Smooth muscle cell (in vitro differentiated cells): Measurements from ENCODE around the gene DISC1. TPM values are rescaled to one million over a fixed set of nuclear protein-coding genes. Genes with fewer than 3 reads are reported as not detected.
"Not testable (repeated sequence)": the region's sequence is repeated elsewhere in the genome, so short reads cannot be mapped to it uniquely, and the experiment has no call there.

Source experiments
- DNase-seq: peaks from one replicate; lab custom pipeline; 2025; ENCODE audit not compliant: unreplicated experiment; lab: John Stamatoyannopoulos, UW
- H2AFZ ChIP-seq: fragments of 200-600 bp; sonication (generic); 2 replicates; pipeline ENCODE4 v1.6.0; 2016; ENCODE audit warnings: antibody characterized with exemption, low read depth, mild to moderate bottlenecking
- H3F3A ChIP-seq: fragments of 200-600 bp; sonication (generic); 2 replicates; pipeline ENCODE4 v1.6.0; 2017; ENCODE audit warnings: antibody characterized with exemption, low read depth
- H3K27ac ChIP-seq: fragments of 200-600 bp; sonication (generic); 2 replicates; pipeline ENCODE4 v1.5.1; 2016; ENCODE audit warnings: low read depth, mild to moderate bottlenecking
- H3K27me3 ChIP-seq: fragments of 200-600 bp; sonication (generic); 2 replicates; pipeline ENCODE4 v1.6.1; 2016; ENCODE audit warnings: low read depth, mild to moderate bottlenecking
- H3K36me3 ChIP-seq: fragments of 200-600 bp; sonication (generic); 2 replicates; pipeline ENCODE4 v1.5.1; 2016; ENCODE audit warnings: low read depth
- H3K4me1 ChIP-seq: fragments of 200-600 bp; sonication (generic); 2 replicates; pipeline ENCODE4 v1.5.1; 2016; ENCODE audit warnings: low read depth
- H3K4me2 ChIP-seq: fragments of 200-600 bp; sonication (generic); 2 replicates; pipeline ENCODE4 v1.6.0; 2016; ENCODE audit warnings: mild to moderate bottlenecking
- H3K4me3 ChIP-seq: fragments of 200-600 bp; sonication (generic); 2 replicates; pipeline ENCODE4 v1.5.1; 2016; ENCODE audit warnings: mild to moderate bottlenecking
- H3K79me2 ChIP-seq: fragments of 200-600 bp; sonication (generic); 2 replicates; pipeline ENCODE4 v1.6.0; 2016; ENCODE audit warnings: low read depth, mild to moderate bottlenecking
- H3K9ac ChIP-seq: fragments of 200-600 bp; sonication (generic); 2 replicates; pipeline ENCODE4 v1.6.0; 2016; ENCODE audit warnings: low read depth
- H3K9me3 ChIP-seq: fragments of 200-600 bp; sonication (generic); replicated peaks from 2 replicates; pipeline ENCODE4 v1.5.1; 2016; ENCODE audit warnings: low read depth
- H4K20me1 ChIP-seq: fragments of 200-600 bp; sonication (generic); 2 replicates; pipeline ENCODE4 v1.6.0; 2016; ENCODE audit warnings: low read depth
- CTCF ChIP-seq: fragments of 200-600 bp; sonication (generic); IDR thresholded peaks from 2 replicates; pipeline ENCODE4 v1.5.1; 2017; ENCODE audit warnings: borderline replicate concordance, mild to moderate bottlenecking, antibody characterized with exemption; ENCODE audit not compliant: insufficient read depth, poor library complexity, severe bottlenecking
- WGBS: methylation state at CpG from one replicate; pipeline ENCODE4 v1.1.7; 2016; ENCODE audit warnings: low lambda C conversion rate; 5-methylcytosine and 5-hydroxymethylcytosine counted together
- polyA plus RNA-seq: library from polyadenylated mRNA; unstranded; fragments of >200 nt; fragmentation: Nextera tagmentation; extraction: Ambion mirVana; gene quantifications from 2 replicates; pipeline ENCODE4 v1.2.1, GENCODE V29; 2016
- total RNA-seq: library from RNA; depleted of rRNA; stranded (reverse); fragments of >200 nt; gene quantifications from 2 replicates; pipeline ENCODE4 v1.2.3, GENCODE V29; 2014

DISC1 gene
- total and polyA plus RNA-seq, 2 experiments from 2014 or later: 0.89 to 4.3 TPM

- H3F3A ChIP-seq: no peaks in the 10 kb centered on the region
- H3K27ac ChIP-seq: no peak overlapping the region
- DNase-seq: no peak
- H2AFZ ChIP-seq: no peak overlapping the region
- no peak overlapping the region for H3K4me2 ChIP-seq
- no peak for TF ChIP-seq CTCF
- peaks cover 7% of the 10 kb centered on the region for H3K79me2 ChIP-seq
- H3K9me3 ChIP-seq: no peaks in the 10 kb centered on the region
- H3K27me3 ChIP-seq: no peaks in the 10 kb centered on the region
- H3K9ac ChIP-seq: no peak overlapping the region
- peaks cover 3% of the 10 kb centered on the region for H3K4me1 ChIP-seq
- WGBS: 90% methylated on average over 6 of the region's 6 CpGs
- H3K36me3 ChIP-seq: no peaks in the 10 kb centered on the region
- H3K4me3 ChIP-seq: no peak overlapping the region
- no peaks in the 10 kb centered on the region for H4K20me1 ChIP-seq
Observed at GRCh38 chr1:231634323-231635013, 7.9 kb downstream of the DISC1 start.

- 1% methylated on average over 4 of the region's 4 CpGs for WGBS
- H3K4me2 ChIP-seq: peak overlapping the region; percentile 32
Observed at GRCh38 chr1:231636157-231636556, 9.6 kb downstream of the DISC1 start.

GRCh38 chr1:231636922-231637321, 10.3 kb downstream of the DISC1 start:
- not testable (repeated sequence) for H3K27ac ChIP-seq, H3K4me2 ChIP-seq, H3F3A ChIP-seq, H3K9ac ChIP-seq, H3K27me3 ChIP-seq, H3K4me3 ChIP-seq, H4K20me1 ChIP-seq, H3K36me3 ChIP-seq, H3K79me2 ChIP-seq, H3K4me1 ChIP-seq, H3K9me3 ChIP-seq, DNase-seq, H2AFZ ChIP-seq
- 98% methylated on average over 2 of the region's 2 CpGs for WGBS

More at GRCh38 chr1:231636157-231636556, 9.6 kb downstream of the DISC1 start:
- H3K79me2 ChIP-seq: peaks cover 7% of the 10 kb centered on the region
- H2AFZ ChIP-seq: no peak overlapping the region
- H3K9me3 ChIP-seq: no peaks in the 10 kb centered on the region
- H4K20me1 ChIP-seq: no peaks in the 10 kb centered on the region
- H3K4me1 ChIP-seq: peaks cover 3% of the 10 kb centered on the region
- H3K9ac ChIP-seq: peak overlapping the region; percentile 29
- no peak for TF ChIP-seq CTCF
- no peaks in the 10 kb centered on the region for H3F3A ChIP-seq
- H3K27me3 ChIP-seq: no peaks in the 10 kb centered on the region
- peak overlapping the region; percentile 66 for H3K27ac ChIP-seq
- DNase-seq: no peak
- no peaks in the 10 kb centered on the region for H3K36me3 ChIP-seq
- no peak overlapping the region for H3K4me3 ChIP-seq

GRCh38 chr1:231638647-231639046, 12.1 kb downstream of the DISC1 start:
- H2AFZ ChIP-seq: no peak overlapping the region
- no peaks in the 10 kb centered on the region for H3F3A ChIP-seq
- H3K9ac ChIP-seq: no peak overlapping the region
- peaks cover 7% of the 10 kb centered on the region for H3K79me2 ChIP-seq
- no peak for TF ChIP-seq CTCF
- H3K4me1 ChIP-seq: peaks cover 3% of the 10 kb centered on the region
- H3K4me2 ChIP-seq: no peak overlapping the region
- no peaks in the 10 kb centered on the region for H3K9me3 ChIP-seq
- H3K27me3 ChIP-seq: no peaks in the 10 kb centered on the region
- no peaks in the 10 kb centered on the region for H4K20me1 ChIP-seq
- no peak for DNase-seq
- 92% methylated on average over 1 of the region's 1 CpG for WGBS
- H3K4me3 ChIP-seq: no peak overlapping the region
- H3K27ac ChIP-seq: no peak overlapping the region
- H3K36me3 ChIP-seq: no peaks in the 10 kb centered on the region
